Liver (tissue), 3 donors: ENCODE measurements around the gene HHAT.

Source experiments
- EGR1 ChIP-seq, 2 donors: IDR thresholded peaks; 2 replicates each; pipeline ENCODE4 v1.6.1; 2016 to 2018; ENCODE audit warnings: antibody characterized with exemption in 2 of 2, low read depth in 2 of 2
- FOXA1 ChIP-seq: IDR thresholded peaks from 2 replicates; pipeline ENCODE4 v1.6.1; 2016; ENCODE audit warnings: antibody characterized with exemption
- GABPA ChIP-seq, 2 donors: IDR thresholded peaks in 1 of 2; conservative IDR thresholded peaks in 1 of 2; 2 replicates each; pipeline ENCODE4 v1.6.1; 2016; ENCODE audit warnings: antibody characterized with exemption in 2 of 2, mild to moderate bottlenecking in 1 of 2, moderate library complexity in 1 of 2
- JUND ChIP-seq, 2 donors: IDR thresholded peaks; 2 replicates each; pipeline ENCODE4 v1.6.1; 2016; ENCODE audit warnings: antibody characterized with exemption in 2 of 2
- RAD21 ChIP-seq, 2 donors: IDR thresholded peaks; 2 replicates each; pipeline ENCODE4 v1.6.1; 2016; ENCODE audit warnings: antibody characterized with exemption in 2 of 2, mild to moderate bottlenecking in 2 of 2
- RXRA ChIP-seq, 2 donors: IDR thresholded peaks; 2 replicates each; pipeline ENCODE4 v1.6.1; 2017 to 2018; ENCODE audit warnings: antibody characterized with exemption in 2 of 2, mild to moderate bottlenecking in 1 of 2
- SP1 ChIP-seq: IDR thresholded peaks from 2 replicates; pipeline ENCODE4 v1.6.1; 2018; ENCODE audit warnings: antibody characterized with exemption, mild to moderate bottlenecking
- TAF1 ChIP-seq: conservative IDR thresholded peaks from 2 replicates; pipeline ENCODE4 v1.6.1; 2016; ENCODE audit warnings: antibody characterized with exemption, mild to moderate bottlenecking
- YY1 ChIP-seq: IDR thresholded peaks from 2 replicates; pipeline ENCODE4 v1.6.1; 2016; ENCODE audit warnings: antibody characterized with exemption, mild to moderate bottlenecking
- TF ChIP-seq, protein P1 (sequence below): fragments of 150-350 bp; IDR thresholded peaks from 2 replicates; pipeline ENCODE4 v1.5.1; 2017; ENCODE audit warnings: improper control_type of control experiment, low read depth, low read length; ENCODE audit not compliant: missing input control
- TF ChIP-seq, protein P2 (sequence below): IDR thresholded peaks from 2 replicates; pipeline ENCODE4 v1.6.1; 2016; ENCODE audit warnings: antibody characterized with exemption
- TF ChIP-seq, protein P3 (sequence below): IDR thresholded peaks from 2 replicates; pipeline ENCODE4 v1.6.1; 2016; ENCODE audit warnings: antibody characterized with exemption, mild to moderate bottlenecking
- TF ChIP-seq, protein P4 (sequence below): IDR thresholded peaks from 2 replicates; pipeline ENCODE4 v1.6.1; 2016; ENCODE audit warnings: antibody characterized with exemption
- TF ChIP-seq, protein P5 (sequence below): IDR thresholded peaks from 2 replicates; pipeline ENCODE4 v1.6.1; 2016; ENCODE audit warnings: antibody characterized with exemption
- donor health status: healthy.
- donor health status: healthy.

DNA sequence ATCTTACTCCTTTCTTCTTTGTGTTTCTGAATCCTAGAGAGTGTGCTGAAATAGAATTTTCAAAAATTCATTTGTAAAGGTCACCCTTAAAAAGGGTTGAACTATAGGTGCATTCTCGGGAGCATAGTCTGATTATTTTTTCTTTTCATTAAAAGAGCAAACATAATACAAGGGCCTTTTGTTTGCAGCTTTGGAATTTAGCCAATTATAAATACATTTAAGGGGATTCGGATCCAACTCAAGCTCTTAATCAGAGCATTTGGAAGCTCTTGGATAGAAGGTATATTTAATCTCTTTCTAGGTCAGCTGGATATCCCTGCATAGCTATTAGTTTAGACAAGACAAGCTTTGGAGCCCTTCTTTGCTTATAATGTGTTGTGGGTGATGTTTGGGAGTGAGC lies 321.7 kb downstream of the HHAT start:
- TF ChIP-seq JUND (IDR thresholded peaks at IDR 0.05) (no peak), RAD21 (IDR thresholded peaks at IDR 0.05) (no peak), RXRA (IDR thresholded peaks at IDR 0.05) (no peak), TAF1 (no peak), FOXA1 (no peak), YY1 (no peak), EGR1 (IDR thresholded peaks at IDR 0.05; ENCODE audit: low read depth in 2 of 2) (no peak), GABPA (IDR thresholded peaks at IDR 0.05 in 1 of 2, conservative IDR thresholded peaks at IDR 0.05 in 1 of 2) (no peak), SP1 (no peak)
- TF ChIP-seq, protein P1, sequence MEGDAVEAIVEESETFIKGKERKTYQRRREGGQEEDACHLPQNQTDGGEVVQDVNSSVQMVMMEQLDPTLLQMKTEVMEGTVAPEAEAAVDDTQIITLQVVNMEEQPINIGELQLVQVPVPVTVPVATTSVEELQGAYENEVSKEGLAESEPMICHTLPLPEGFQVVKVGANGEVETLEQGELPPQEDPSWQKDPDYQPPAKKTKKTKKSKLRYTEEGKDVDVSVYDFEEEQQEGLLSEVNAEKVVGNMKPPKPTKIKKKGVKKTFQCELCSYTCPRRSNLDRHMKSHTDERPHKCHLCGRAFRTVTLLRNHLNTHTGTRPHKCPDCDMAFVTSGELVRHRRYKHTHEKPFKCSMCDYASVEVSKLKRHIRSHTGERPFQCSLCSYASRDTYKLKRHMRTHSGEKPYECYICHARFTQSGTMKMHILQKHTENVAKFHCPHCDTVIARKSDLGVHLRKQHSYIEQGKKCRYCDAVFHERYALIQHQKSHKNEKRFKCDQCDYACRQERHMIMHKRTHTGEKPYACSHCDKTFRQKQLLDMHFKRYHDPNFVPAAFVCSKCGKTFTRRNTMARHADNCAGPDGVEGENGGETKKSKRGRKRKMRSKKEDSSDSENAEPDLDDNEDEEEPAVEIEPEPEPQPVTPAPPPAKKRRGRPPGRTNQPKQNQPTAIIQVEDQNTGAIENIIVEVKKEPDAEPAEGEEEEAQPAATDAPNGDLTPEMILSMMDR: no peak
- TF ChIP-seq, protein P2, sequence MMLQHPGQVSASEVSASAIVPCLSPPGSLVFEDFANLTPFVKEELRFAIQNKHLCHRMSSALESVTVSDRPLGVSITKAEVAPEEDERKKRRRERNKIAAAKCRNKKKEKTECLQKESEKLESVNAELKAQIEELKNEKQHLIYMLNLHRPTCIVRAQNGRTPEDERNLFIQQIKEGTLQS: no peak
- TF ChIP-seq, protein P3, sequence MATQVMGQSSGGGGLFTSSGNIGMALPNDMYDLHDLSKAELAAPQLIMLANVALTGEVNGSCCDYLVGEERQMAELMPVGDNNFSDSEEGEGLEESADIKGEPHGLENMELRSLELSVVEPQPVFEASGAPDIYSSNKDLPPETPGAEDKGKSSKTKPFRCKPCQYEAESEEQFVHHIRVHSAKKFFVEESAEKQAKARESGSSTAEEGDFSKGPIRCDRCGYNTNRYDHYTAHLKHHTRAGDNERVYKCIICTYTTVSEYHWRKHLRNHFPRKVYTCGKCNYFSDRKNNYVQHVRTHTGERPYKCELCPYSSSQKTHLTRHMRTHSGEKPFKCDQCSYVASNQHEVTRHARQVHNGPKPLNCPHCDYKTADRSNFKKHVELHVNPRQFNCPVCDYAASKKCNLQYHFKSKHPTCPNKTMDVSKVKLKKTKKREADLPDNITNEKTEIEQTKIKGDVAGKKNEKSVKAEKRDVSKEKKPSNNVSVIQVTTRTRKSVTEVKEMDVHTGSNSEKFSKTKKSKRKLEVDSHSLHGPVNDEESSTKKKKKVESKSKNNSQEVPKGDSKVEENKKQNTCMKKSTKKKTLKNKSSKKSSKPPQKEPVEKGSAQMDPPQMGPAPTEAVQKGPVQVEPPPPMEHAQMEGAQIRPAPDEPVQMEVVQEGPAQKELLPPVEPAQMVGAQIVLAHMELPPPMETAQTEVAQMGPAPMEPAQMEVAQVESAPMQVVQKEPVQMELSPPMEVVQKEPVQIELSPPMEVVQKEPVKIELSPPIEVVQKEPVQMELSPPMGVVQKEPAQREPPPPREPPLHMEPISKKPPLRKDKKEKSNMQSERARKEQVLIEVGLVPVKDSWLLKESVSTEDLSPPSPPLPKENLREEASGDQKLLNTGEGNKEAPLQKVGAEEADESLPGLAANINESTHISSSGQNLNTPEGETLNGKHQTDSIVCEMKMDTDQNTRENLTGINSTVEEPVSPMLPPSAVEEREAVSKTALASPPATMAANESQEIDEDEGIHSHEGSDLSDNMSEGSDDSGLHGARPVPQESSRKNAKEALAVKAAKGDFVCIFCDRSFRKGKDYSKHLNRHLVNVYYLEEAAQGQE: no peak
- TF ChIP-seq, protein P4, sequence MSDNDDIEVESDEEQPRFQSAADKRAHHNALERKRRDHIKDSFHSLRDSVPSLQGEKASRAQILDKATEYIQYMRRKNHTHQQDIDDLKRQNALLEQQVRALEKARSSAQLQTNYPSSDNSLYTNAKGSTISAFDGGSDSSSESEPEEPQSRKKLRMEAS: no peak
- TF ChIP-seq, protein P5, sequence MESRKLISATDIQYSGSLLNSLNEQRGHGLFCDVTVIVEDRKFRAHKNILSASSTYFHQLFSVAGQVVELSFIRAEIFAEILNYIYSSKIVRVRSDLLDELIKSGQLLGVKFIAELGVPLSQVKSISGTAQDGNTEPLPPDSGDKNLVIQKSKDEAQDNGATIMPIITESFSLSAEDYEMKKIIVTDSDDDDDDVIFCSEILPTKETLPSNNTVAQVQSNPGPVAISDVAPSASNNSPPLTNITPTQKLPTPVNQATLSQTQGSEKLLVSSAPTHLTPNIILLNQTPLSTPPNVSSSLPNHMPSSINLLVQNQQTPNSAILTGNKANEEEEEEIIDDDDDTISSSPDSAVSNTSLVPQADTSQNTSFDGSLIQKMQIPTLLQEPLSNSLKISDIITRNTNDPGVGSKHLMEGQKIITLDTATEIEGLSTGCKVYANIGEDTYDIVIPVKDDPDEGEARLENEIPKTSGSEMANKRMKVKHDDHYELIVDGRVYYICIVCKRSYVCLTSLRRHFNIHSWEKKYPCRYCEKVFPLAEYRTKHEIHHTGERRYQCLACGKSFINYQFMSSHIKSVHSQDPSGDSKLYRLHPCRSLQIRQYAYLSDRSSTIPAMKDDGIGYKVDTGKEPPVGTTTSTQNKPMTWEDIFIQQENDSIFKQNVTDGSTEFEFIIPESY: no peak
